Lower lobe of right lung (tissue), 2 donors: ENCODE measurements around the gene C1orf198. TPM values are rescaled to one million over a fixed set of nuclear protein-coding genes. Genes with fewer than 3 reads are reported as not detected.

Experiments
- ATAC-seq, 2 donors: fragments of 200-7000 bp; cut with Tn5 transposase; one replicate each; pipeline ENCODE4 v1.9.1; 2020 to 2022; ENCODE audit warnings: mild to moderate bottlenecking in 2 of 2, moderate library complexity in 2 of 2
- DNase-seq: peaks from one replicate; pipeline ENCODE4 v3.0.0-alpha.2; 2020
- H3K27ac ChIP-seq: fragments of 200-600 bp; one replicate; pipeline ENCODE4 v1.8.0; 2022
- H3K27me3 ChIP-seq: fragments of 200-600 bp; one replicate; pipeline ENCODE4 v1.8.0; 2022; ENCODE audit warnings: low read depth
- H3K36me3 ChIP-seq: fragments of 200-600 bp; one replicate; pipeline ENCODE4 v1.8.0; 2022; ENCODE audit warnings: mild to moderate bottlenecking
- H3K4me1 ChIP-seq: fragments of 200-600 bp; one replicate; pipeline ENCODE4 v1.8.0; 2022
- H3K4me3 ChIP-seq: fragments of 200-600 bp; one replicate; pipeline ENCODE4 v1.8.0; 2022; ENCODE audit warnings: mild to moderate bottlenecking
- H3K9me3 ChIP-seq: fragments of 200-600 bp; one replicate; pipeline ENCODE4 v1.8.0; 2022
- CTCF ChIP-seq: fragments of 200-600 bp; IDR thresholded peaks from one replicate; pipeline ENCODE4 v1.8.0; 2022; ENCODE audit warnings: antibody characterized with exemption, mild to moderate bottlenecking
- intact Hi-C: fragments of 100-400 bp; cut with DNase I; formaldehyde crosslinking; loops from one replicate; pipeline ENCODE4 v1.11.0; 2022
- total RNA-seq: library from RNA; stranded (reverse); fragmentation: NEBNext Ultra II Directional; extraction: Animal tissue kit (Norgen Biotek cat#: 25700); gene quantifications from one replicate; pipeline ENCODE4 v1.2.1, GENCODE V29; 2021
- donor health status: DM: no; HTN: yes; CAD: no; lungs with severe emphysema.

The C1orf198 gene
- total RNA-seq, 1 donor from 2014 or later = 101 TPM

GRCh38 chr1:230905733-230906132 is 37.4 kb upstream of the C1orf198 start:
- intact Hi-C loops = no loop called here
- Histone ChIP-seq H3K4me1 (peaks cover 11% of the 10 kb centered on the region), H3K27ac (no peak overlapping the region), H3K36me3 (peaks cover 64% of the 10 kb centered on the region), H3K4me3 (no peak overlapping the region), H3K27me3 (no peaks in the 10 kb centered on the region), H3K9me3 (no peaks in the 10 kb centered on the region)
- TF ChIP-seq CTCF = no peak
- ATAC-seq = no peak
- DNase-seq = no peak

- Histone ChIP-seq H3K36me3 (peaks cover 33% of the 10 kb centered on the region), H3K27me3 (no peaks in the 10 kb centered on the region), H3K4me1 (peaks cover 28% of the 10 kb centered on the region), H3K9me3 (no peaks in the 10 kb centered on the region), H3K27ac (no peak overlapping the region), H3K4me3 (no peak overlapping the region)
- no peak for ATAC-seq
- no peak for DNase-seq
- no peak for TF ChIP-seq CTCF
- intact Hi-C loops = no loop called here
Observed at GRCh38 chr1:230902349-230902923, 34.1 kb upstream of the C1orf198 start.

GRCh38 chr1:230901671-230902070 is 33.4 kb upstream of the C1orf198 start:
- intact Hi-C loops = no loop called here
- peak overlapping the region; percentile 29 for H3K27ac ChIP-seq
- peaks cover 26% of the 10 kb centered on the region for H3K36me3 ChIP-seq

GRCh38 chr1:230900984-230901383 is 32.7 kb upstream of the C1orf198 start:
- Histone ChIP-seq H3K9me3 (no peaks in the 10 kb centered on the region), H3K36me3 (peaks cover 19% of the 10 kb centered on the region), H3K27ac (peak overlapping the region; percentile 29), H3K4me3 (no peak overlapping the region), H3K27me3 (no peaks in the 10 kb centered on the region), H3K4me1 (peaks cover 29% of the 10 kb centered on the region)
- no peak for TF ChIP-seq CTCF
- DNase-seq (peak; percentile 72), ATAC-seq (peak; percentile 75 to 77)
- intact Hi-C loops = no loop called here

More at GRCh38 chr1:230901671-230902070, 33.4 kb upstream of the C1orf198 start:
- no peak for TF ChIP-seq CTCF
- H3K4me1 ChIP-seq = peaks cover 25% of the 10 kb centered on the region
- DNase-seq = peak; percentile 80
- H3K9me3 ChIP-seq = no peaks in the 10 kb centered on the region
- ATAC-seq = peak; percentile 93
- no peaks in the 10 kb centered on the region for H3K27me3 ChIP-seq
- H3K4me3 ChIP-seq = no peak overlapping the region

- peak; percentile 44 to 57 for ATAC-seq
- intact Hi-C loops = no loop called here
- peaks cover 9% of the 10 kb centered on the region for H3K36me3 ChIP-seq
Observed at GRCh38 chr1:230899841-230900251, 31.5 kb upstream of the C1orf198 start.

More at GRCh38 chr1:230899841-230900251, 31.5 kb upstream of the C1orf198 start:
- Histone ChIP-seq H3K4me3 (no peak overlapping the region), H3K4me1 (peaks cover 30% of the 10 kb centered on the region), H3K27ac (peak overlapping the region; percentile 58), H3K9me3 (no peaks in the 10 kb centered on the region), H3K27me3 (no peaks in the 10 kb centered on the region)
- DNase-seq = no peak
- TF ChIP-seq CTCF = no peak
